PC-9 (cell line): Measurements from ENCODE around the gene IMPA2. TPM values are rescaled to one million over a fixed set of nuclear protein-coding genes. Genes with fewer than 3 reads are reported as not detected.

Experiments used
- BruUV-seq: library from RNA; stranded (reverse); fragments of 400-500 nt; replicated peaks from 2 replicates; lab custom pipeline; 2021; lab: Mats Ljungman, UMichigan
- CTCF ChIA-PET: fragments of 300-600 bp; sonication (Branson Sonifier 250); formaldehyde crosslinking; loops from one replicate; lab custom pipeline; 2022; ENCODE audit warnings: antibody characterized with exemption; lab: Charles Lee
- POLR2A ChIA-PET: fragments of 300-600 bp; sonication (Branson Sonifier 250); formaldehyde crosslinking; loops from one replicate; lab custom pipeline; 2022; ENCODE audit warnings: antibody characterized with exemption; ENCODE audit not compliant: unreplicated experiment; lab: Charles Lee
- DNase-seq, 2 experiments: peaks; one replicate each; pipeline versions ENCODE4 v3.0.0 to v3.0.0-alpha.2; 2015 to 2022; ENCODE audit warnings: mixed read lengths in 1 of 2
- H2AFZ ChIP-seq: fragments of 200-600 bp; sonication (generic); 2 replicates; pipeline ENCODE4 v1.8.1; 2017; ENCODE audit warnings: antibody characterized with exemption
- H3F3A ChIP-seq: fragments of 200-600 bp; sonication (generic); 2 replicates; pipeline ENCODE4 v1.8.1; 2017; ENCODE audit warnings: antibody characterized with exemption, mild to moderate bottlenecking, low read depth; ENCODE audit not compliant: insufficient read depth
- H3K27ac ChIP-seq: fragments of 200-600 bp; sonication (generic); 2 replicates; pipeline ENCODE4 v1.6.1; 2016; ENCODE audit warnings: mixed run types
- H3K27me3 ChIP-seq: fragments of 200-600 bp; sonication (generic); 2 replicates; pipeline ENCODE4 v1.6.1; 2016; ENCODE audit warnings: low read depth, mixed run types; ENCODE audit not compliant: insufficient read depth
- H3K36me3 ChIP-seq: fragments of 200-600 bp; sonication (generic); 2 replicates; pipeline ENCODE4 v1.6.1; 2016; ENCODE audit warnings: low read depth, mixed run types
- H3K4me1 ChIP-seq: fragments of 200-600 bp; sonication (generic); replicated peaks from 2 replicates; pipeline ENCODE4 v1.6.1; 2016; ENCODE audit warnings: mixed run types; ENCODE audit not compliant: insufficient read depth
- H3K4me2 ChIP-seq: fragments of 200-600 bp; sonication (generic); 2 replicates; pipeline ENCODE4 v1.6.1; 2017; ENCODE audit warnings: mixed run types
- H3K4me3 ChIP-seq: fragments of 200-600 bp; sonication (generic); 2 replicates; pipeline ENCODE4 v1.6.1; 2016; ENCODE audit warnings: mixed run types
- H3K79me2 ChIP-seq: fragments of 200-600 bp; sonication (generic); 2 replicates; pipeline ENCODE4 v1.6.1; 2017; ENCODE audit warnings: low read depth, mixed run types
- H3K9me2 ChIP-seq: fragments of 200-600 bp; sonication (generic); 2 replicates; pipeline ENCODE4 v1.8.1; 2017; ENCODE audit warnings: mild to moderate bottlenecking; ENCODE audit not compliant: insufficient read depth
- H3K9me3 ChIP-seq: fragments of 200-600 bp; sonication (generic); 2 replicates; pipeline ENCODE4 v1.8.1; 2016; ENCODE audit warnings: low read depth; ENCODE audit not compliant: insufficient read depth
- H4K20me1 ChIP-seq: fragments of 200-600 bp; sonication (generic); 2 replicates; pipeline ENCODE4 v1.8.1; 2017; ENCODE audit not compliant: insufficient read depth
- EZH2 ChIP-seq: fragments of 200-600 bp; sonication (generic); IDR thresholded peaks from 2 replicates; pipeline ENCODE4 v1.8.0; 2017; ENCODE audit warnings: antibody characterized with exemption, low read depth
- intact Hi-C: fragments of 100-400 bp; cut with micrococcal nuclease; formaldehyde crosslinking; loops from one replicate; pipeline ENCODE4 v1.10.0; 2022; ENCODE audit not compliant: unreplicated experiment
- total RNA-seq: library from RNA; stranded (reverse); gene quantifications from 2 replicates; pipeline ENCODE4 v1.2.3, GENCODE V29; 2021
- TF ChIP-seq, protein P1 (sequence below): fragments of 200-600 bp; sonication (generic); conservative IDR thresholded peaks from 2 replicates; pipeline ENCODE4 v1.6.1; 2017; ENCODE audit warnings: mixed run types, antibody characterized with exemption, mild to moderate bottlenecking, moderate library complexity

The IMPA2 gene
- total RNA-seq, 1 experiment from 2014 or later, result 91.4 TPM

DNA sequence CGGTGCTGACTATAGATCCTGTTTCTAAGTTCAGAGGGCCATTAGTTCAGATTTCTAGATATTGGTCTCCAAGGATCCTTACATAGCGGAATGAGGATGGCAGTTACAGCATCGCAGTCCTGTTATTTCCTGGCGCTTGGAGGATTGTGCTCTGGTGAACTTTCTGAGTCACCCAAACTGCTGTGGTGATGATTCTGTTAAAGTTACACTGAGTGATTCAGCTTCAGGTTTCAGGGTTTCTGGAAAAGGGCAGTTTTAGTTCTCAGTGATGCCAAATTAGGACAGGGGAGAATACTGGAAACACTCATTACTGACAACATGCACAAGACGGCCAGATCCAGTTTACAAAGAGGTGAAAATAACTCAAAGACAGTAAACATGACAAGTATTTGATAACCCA, 60.3 kb downstream of the IMPA2 start:
- Histone ChIP-seq H4K20me1 (no peaks in the 10 kb centered on the region), H3K4me2 (no peak overlapping the region), H3F3A (peaks cover 6% of the 10 kb centered on the region; the same call in 1 of the 2 replicates), H3K9me2 (no peaks in the 10 kb centered on the region), H2AFZ (no peak overlapping the region), H3K36me3 (no peaks in the 10 kb centered on the region), H3K4me1 (0 out of 2 replicates have a peak, but pooled peaks cover 3% of the 10 kb centered on the region), H3K27ac (no peak overlapping the region), H3K27me3 (no peaks in the 10 kb centered on the region), H3K79me2 (no peaks in the 10 kb centered on the region), H3K4me3 (no peak overlapping the region), H3K9me3 (no peaks in the 10 kb centered on the region)
- TF ChIP-seq, protein P1, sequence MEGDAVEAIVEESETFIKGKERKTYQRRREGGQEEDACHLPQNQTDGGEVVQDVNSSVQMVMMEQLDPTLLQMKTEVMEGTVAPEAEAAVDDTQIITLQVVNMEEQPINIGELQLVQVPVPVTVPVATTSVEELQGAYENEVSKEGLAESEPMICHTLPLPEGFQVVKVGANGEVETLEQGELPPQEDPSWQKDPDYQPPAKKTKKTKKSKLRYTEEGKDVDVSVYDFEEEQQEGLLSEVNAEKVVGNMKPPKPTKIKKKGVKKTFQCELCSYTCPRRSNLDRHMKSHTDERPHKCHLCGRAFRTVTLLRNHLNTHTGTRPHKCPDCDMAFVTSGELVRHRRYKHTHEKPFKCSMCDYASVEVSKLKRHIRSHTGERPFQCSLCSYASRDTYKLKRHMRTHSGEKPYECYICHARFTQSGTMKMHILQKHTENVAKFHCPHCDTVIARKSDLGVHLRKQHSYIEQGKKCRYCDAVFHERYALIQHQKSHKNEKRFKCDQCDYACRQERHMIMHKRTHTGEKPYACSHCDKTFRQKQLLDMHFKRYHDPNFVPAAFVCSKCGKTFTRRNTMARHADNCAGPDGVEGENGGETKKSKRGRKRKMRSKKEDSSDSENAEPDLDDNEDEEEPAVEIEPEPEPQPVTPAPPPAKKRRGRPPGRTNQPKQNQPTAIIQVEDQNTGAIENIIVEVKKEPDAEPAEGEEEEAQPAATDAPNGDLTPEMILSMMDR, result no peak
- TF ChIP-seq EZH2, result no peak
- no TSS peak for BruUV-seq
- POLR2A ChIA-PET, result no interaction called here
- CTCF ChIA-PET, result interaction anchor here (1.4 kb wide), 1 partner anchor 18 kb away, joined by 3 read pairs; no protein-coding TSS in a partner anchor
- peak in 1 of 2 experiments; percentile 40 for DNase-seq
- intact Hi-C loops, result no loop called here

DNA sequence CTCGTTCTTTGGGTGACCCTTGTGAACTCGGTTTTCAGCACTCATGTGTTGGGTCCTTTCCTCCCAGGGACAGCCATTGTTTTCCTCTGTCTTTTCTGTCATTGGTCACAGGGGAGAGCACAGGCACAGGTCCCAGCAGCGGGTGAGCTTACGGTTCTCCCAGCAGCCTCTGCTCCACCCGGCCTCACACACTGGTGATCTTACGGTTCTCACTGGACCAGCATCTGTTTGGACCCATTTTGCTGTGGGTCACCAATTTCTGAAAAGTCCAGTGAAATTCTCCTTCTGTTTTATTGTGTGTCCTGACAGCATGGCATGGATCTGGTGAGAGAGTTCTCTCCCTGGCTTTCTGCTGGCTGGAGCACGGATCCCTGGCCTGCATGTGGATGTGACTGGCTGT, 62.5 kb downstream of the IMPA2 start:
- Histone ChIP-seq H2AFZ (no peak overlapping the region), H3K27ac (no peak overlapping the region), H3K4me2 (no peak overlapping the region), H3K4me1 (0 out of 2 replicates have a peak, but pooled peaks cover 3% of the 10 kb centered on the region), H3K79me2 (no peaks in the 10 kb centered on the region), H3K27me3 (no peaks in the 10 kb centered on the region), H3F3A (peaks cover 6% of the 10 kb centered on the region; the same call in 1 of the 2 replicates), H3K4me3 (no peak overlapping the region), H3K36me3 (no peaks in the 10 kb centered on the region), H3K9me3 (no peaks in the 10 kb centered on the region), H4K20me1 (no peaks in the 10 kb centered on the region), H3K9me2 (no peaks in the 10 kb centered on the region)
- ChIA-PET POLR2A (interaction anchor here (0.7 kb wide), 1 partner anchor 55 kb away, joined by 3 read pairs; no protein-coding TSS in a partner anchor), CTCF (no interaction called here)
- DNase-seq, result no peak
- TF ChIP-seq, protein P1, result no peak
- TF ChIP-seq EZH2, result no peak
- intact Hi-C loops, result no loop called here
- BruUV-seq, result no TSS peak

DNA sequence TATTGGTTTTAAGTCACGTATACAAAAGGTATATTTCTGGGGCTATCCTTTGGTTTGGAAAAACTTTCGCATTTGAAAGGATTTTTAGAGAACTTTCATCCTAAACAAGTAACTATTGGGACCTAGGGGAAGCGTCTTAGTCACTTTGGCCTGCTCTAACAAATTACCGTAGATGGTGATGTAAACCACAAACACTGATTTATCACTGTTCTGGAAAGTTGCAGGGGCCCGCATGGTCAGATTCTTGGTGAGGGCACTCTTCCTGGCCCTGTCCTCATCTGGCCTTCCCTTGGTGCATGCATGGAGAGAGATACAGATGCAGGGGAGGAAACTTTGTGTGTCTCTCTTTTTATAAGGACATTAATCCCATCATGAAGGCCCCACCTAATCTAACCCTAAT, 63.3 kb downstream of the IMPA2 start:
- Histone ChIP-seq H3K27ac (no peak overlapping the region), H3K9me2 (no peaks in the 10 kb centered on the region), H3F3A (peaks cover 6% of the 10 kb centered on the region; the same call in 1 of the 2 replicates), H3K79me2 (no peaks in the 10 kb centered on the region), H2AFZ (no peak overlapping the region), H3K27me3 (no peaks in the 10 kb centered on the region), H3K4me2 (no peak overlapping the region), H3K9me3 (no peaks in the 10 kb centered on the region), H3K4me3 (no peak overlapping the region), H3K36me3 (no peaks in the 10 kb centered on the region), H3K4me1 (no peaks in the 10 kb centered on the region), H4K20me1 (no peaks in the 10 kb centered on the region)
- no TSS peak for BruUV-seq
- DNase-seq, result no peak
- no peak for TF ChIP-seq EZH2
- TF ChIP-seq, protein P1, result no peak
- ChIA-PET CTCF (no interaction called here), POLR2A (interaction anchor here (0.7 kb wide), 1 partner anchor 56 kb away, joined by 3 read pairs; no protein-coding TSS in a partner anchor)
- intact Hi-C loops, result no loop called here
